Measurements from ENCODE around the gene COL23A1. TPM values are rescaled to one million over a fixed set of nuclear protein-coding genes. Genes with fewer than 3 reads are reported as not detected.

The COL23A1 gene
- total RNA-seq, 2 experiments from 2014 or later, result 0.21 to 0.22 TPM

DNA sequence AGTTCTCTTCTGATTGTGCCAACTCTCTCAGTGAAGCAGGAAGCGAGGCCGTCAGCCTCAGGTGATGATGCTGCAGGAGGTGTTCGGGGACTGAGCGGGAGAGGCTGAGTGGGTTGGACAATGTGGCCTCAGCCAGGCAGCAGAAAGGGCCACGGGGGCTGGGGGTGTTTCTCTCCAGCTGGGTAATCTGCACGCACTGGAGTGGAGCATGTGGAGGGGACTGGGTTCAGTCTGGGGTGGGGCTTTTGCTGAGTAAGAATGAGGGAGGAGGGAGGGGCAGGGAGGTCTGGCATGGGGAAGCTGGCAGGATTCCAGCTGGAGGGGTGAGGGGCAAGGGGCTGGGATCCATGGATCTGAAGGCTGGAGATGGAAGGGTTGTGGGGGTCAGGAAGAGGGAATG, 296.8 kb downstream of the COL23A1 start:
- Mint-ChIP-seq H3K9me3 (peaks cover 3% of the 10 kb centered on the region), H3K27me3 (no peaks in the 10 kb centered on the region), H3K4me1 (no peaks in the 10 kb centered on the region), H3K27ac (no peak overlapping the region), H3K36me3 (no peaks in the 10 kb centered on the region), H3K4me3 (no peak overlapping the region)
- no peak for DNase-seq

DNA sequence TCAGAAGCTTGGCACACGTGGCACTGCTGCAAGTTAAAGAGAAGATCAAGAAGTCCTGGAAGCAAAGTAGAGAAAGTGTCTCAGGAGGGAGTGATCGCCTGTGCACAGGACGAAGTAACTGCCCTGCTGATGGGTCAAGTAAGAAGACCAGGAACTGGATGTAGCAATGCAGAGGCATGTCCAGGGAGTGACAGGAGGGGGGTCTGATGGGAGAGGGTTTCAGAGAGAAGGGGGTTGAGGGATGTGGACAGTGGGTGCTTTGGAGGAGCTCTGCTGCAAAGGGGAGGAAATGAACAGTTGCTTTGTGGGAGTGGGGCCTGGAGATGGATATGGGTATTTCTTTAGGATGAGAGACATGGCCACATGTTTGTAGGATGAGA, 297.4 kb downstream of the COL23A1 start:
- H3K27me3 Mint-ChIP-seq, result no peaks in the 10 kb centered on the region
- no peak overlapping the region for H3K4me3 Mint-ChIP-seq
- H3K27ac Mint-ChIP-seq, result no peak overlapping the region
- H3K36me3 Mint-ChIP-seq, result no peaks in the 10 kb centered on the region
- peaks cover 3% of the 10 kb centered on the region for H3K9me3 Mint-ChIP-seq
- H3K4me1 Mint-ChIP-seq, result no peaks in the 10 kb centered on the region
- no peak for DNase-seq

DNA sequence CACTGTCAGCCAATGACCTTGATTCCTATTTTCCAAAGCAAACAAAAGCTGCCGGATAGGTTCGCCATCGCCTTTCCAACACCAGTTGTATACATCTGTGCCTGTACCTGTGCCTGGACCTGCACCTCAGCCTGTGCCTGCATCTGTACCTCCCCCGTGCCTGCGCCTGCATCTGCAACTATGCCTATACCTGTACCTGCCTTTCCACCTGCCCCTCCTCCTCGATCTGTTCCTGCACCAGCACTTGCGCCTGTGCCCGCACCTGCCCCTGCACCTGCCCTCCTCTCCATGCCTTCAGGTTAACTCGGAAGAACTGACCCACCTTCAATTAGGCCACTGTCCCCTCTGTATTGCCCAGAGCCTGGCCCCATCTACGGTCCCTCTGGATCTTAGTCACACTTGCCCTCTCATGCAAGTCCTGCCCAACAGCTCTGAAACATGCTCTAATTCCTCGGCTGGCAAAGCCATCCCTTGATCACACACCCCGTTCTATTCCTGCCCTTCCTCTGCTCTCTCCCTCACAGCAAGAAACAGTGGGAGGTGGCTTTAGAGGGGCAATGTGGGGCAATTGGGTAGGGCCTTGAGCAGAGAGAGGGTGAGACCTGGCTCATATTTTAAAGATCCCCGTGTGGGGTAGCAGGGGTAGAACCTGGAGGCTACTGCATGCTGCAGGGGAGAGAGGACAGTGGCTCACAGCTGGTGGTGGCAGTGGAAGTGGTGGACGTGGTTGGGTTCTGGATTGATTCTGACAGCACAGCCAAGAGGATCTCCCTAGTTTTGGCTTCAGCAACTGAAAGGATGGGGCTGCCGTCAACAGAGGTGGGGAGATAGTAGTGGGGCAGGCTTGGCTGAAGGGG, 298.0 kb downstream of the COL23A1 start:
- no peaks in the 10 kb centered on the region for H3K4me1 Mint-ChIP-seq
- no peaks in the 10 kb centered on the region for H3K27me3 Mint-ChIP-seq
- H3K36me3 Mint-ChIP-seq, result no peaks in the 10 kb centered on the region
- H3K9me3 Mint-ChIP-seq, result peaks cover 3% of the 10 kb centered on the region
- no peak for DNase-seq
- H3K4me3 Mint-ChIP-seq, result no peak overlapping the region
- H3K27ac Mint-ChIP-seq, result no peak overlapping the region

DNA sequence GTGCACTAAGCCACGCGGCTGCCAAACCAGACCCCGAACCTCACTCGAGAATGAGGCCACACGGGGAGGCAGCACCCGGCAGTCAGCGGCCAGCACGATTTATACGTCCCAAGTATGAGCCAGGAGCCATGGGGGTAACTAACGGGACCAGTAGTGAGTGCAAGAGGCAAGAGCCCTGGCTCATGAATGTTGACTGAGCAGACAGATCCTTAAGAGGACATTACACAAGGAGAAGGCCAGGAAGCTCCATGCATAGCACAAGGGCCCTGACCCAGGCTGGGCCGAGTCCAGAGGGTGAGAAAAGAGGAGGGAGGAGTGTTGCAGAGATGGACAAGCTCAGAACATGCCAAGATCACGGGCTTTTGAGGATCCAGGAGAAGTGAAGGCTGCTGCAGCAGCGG, 299.0 kb downstream of the COL23A1 start:
- Mint-ChIP-seq H3K27ac (no peak overlapping the region), H3K27me3 (no peaks in the 10 kb centered on the region), H3K4me3 (no peak overlapping the region), H3K4me1 (no peaks in the 10 kb centered on the region), H3K9me3 (peaks cover 3% of the 10 kb centered on the region), H3K36me3 (no peaks in the 10 kb centered on the region)
- DNase-seq, result no peak

DNA sequence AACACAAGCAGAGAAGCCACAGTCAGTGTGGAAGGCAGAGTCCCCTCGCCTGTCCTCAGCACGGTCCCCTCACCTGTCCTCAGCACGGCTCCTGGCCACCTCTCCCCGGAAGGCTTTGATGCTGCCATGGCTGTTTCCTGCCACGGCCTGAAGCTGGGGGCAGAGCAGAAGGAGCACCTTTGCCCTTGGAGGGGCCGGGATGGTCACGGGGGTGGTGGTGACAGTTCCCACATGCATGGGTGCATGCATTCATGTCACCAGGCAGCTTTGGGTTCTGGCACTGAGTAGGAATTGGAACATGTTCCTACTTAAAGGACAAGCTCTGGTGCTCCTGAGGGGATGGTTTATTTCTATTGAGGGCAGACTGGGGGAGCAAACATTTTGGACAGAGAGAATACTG, 299.8 kb downstream of the COL23A1 start:
- Mint-ChIP-seq H3K36me3 (no peaks in the 10 kb centered on the region), H3K4me3 (no peak overlapping the region), H3K27ac (no peak overlapping the region), H3K27me3 (no peaks in the 10 kb centered on the region), H3K4me1 (no peaks in the 10 kb centered on the region), H3K9me3 (no peaks in the 10 kb centered on the region)
- no peak for DNase-seq

DNA sequence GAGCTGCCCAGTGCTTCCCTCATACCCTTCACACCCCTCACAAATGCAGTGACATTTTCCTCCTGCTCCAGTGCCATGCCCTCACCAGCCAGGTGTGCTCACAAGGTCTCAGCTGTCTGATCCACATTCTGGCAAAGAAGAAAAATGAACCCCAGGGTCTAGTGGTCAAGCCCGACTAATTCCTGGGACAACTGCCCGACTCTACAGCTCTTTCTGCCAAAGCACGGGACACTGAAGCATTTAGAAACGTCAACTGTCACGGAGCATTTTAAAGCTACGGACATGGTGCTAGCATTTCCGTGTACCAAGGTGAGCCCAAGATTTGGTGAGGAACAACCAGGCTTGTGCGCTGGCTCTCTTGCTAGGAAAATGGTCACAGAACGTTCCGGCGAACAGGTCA, 300.8 kb downstream of the COL23A1 start:
- DNase-seq, result no peak
- no peaks in the 10 kb centered on the region for H3K4me1 Mint-ChIP-seq
- no peak overlapping the region for H3K4me3 Mint-ChIP-seq
- no peaks in the 10 kb centered on the region for H3K36me3 Mint-ChIP-seq
- no peak overlapping the region for H3K27ac Mint-ChIP-seq
- H3K27me3 Mint-ChIP-seq, result no peaks in the 10 kb centered on the region
- no peaks in the 10 kb centered on the region for H3K9me3 Mint-ChIP-seq

DNA sequence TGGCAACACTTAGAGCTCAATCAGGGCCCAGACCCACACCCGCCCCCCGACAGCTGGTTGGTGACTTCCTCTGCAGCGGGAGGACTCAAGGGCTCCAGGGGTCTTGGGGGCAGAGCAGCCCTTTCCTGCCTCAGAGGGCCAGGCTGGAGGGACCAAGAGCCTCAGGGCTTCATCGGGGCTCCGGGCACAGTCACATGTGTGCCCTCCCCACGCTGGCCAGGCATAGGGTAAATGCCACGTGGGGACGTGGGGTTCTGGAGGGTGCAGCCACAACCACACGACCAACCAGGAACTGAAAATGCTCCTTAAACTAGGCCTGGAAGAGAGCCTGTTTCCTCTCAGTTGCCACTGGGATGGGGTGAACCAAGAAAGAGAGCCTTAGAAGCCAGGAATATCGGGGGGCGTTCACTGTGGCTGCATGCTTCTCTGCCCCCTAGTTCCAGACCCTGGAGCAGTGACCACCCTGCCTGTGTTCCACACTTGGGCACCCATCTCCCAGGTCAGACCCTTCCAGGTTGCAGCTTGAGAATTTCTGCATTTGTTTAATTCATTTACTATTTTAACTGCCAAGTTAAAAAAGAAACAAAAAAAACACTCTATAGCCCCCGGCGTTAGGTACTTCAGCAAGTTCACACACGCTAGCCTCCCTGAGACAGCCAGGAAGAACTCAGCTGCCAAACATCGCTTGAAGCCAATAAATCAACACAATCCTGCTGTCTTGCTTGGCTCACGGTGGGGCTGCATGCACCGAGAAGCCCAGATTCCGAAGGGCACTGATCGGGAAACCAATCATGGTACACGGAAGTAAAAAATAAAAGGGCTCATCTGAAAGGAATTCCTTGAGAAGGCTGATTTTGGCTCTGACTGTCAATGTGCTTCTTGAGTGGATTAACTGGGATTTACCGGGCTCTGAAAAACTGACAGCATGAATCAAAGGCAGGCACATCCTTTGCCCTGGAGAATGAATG, 301.5 kb downstream of the COL23A1 start:
- Mint-ChIP-seq H3K27me3 (no peaks in the 10 kb centered on the region), H3K36me3 (no peaks in the 10 kb centered on the region), H3K4me1 (no peaks in the 10 kb centered on the region), H3K9me3 (peaks cover 4% of the 10 kb centered on the region), H3K27ac (no peak overlapping the region), H3K4me3 (no peak overlapping the region)
- DNase-seq, result no peak

DNA sequence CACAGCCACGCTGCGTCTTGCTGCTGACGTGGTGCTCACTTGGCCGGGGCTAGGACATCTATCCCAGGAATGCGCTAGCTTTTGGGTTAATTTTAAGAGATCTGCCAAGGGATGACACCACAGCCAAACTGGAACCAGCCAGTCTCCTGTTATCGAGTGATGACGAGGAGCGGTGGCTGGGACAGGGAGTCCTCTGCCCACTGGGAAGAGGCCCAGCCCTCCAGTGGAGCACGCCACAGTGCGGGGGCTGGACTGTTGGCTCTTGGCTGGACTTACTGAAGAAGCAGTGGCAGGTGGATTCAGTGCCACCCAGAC, 302.4 kb downstream of the COL23A1 start:
- Mint-ChIP-seq H3K4me1 (no peaks in the 10 kb centered on the region), H3K36me3 (no peaks in the 10 kb centered on the region), H3K4me3 (no peak overlapping the region), H3K27me3 (no peaks in the 10 kb centered on the region), H3K27ac (peak overlapping the region; percentile 12), H3K9me3 (peaks cover 10% of the 10 kb centered on the region)
- no peak for DNase-seq

DNA sequence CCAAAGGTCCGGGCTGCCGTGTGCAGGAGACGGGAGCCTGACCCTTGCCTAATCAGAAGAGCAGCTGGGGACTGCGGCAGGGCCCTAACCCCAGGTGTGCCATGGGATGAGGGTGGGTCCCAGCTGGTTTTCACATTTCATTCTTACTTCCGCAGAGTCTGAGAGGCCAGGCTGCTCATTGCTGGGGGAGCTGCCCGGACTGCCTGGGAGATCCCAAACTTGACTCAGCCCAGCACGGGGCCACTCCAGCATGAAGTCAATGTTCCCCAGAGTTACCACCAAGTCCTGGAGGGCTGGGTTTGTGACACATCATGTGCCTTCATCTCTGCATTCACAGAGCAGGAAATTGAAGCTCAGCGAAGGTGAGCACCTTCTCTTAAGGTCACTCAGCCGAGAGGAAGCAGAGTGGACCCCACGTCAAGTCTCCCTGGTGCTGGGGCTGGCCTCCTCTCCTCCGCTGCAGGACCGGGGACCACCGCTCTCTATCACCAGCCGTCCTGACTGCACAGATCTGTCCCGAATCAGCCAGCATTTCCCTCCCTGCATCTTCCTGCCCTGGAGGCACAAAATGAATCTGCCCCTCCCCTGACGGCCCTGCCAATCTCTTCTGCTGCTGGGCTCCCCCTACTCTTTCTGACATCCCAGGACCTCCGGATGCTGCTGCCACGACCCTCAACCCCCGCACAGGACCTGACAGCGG, 303.0 kb downstream of the COL23A1 start:
- no peak overlapping the region for H3K4me3 Mint-ChIP-seq
- DNase-seq, result no peak

DNA sequence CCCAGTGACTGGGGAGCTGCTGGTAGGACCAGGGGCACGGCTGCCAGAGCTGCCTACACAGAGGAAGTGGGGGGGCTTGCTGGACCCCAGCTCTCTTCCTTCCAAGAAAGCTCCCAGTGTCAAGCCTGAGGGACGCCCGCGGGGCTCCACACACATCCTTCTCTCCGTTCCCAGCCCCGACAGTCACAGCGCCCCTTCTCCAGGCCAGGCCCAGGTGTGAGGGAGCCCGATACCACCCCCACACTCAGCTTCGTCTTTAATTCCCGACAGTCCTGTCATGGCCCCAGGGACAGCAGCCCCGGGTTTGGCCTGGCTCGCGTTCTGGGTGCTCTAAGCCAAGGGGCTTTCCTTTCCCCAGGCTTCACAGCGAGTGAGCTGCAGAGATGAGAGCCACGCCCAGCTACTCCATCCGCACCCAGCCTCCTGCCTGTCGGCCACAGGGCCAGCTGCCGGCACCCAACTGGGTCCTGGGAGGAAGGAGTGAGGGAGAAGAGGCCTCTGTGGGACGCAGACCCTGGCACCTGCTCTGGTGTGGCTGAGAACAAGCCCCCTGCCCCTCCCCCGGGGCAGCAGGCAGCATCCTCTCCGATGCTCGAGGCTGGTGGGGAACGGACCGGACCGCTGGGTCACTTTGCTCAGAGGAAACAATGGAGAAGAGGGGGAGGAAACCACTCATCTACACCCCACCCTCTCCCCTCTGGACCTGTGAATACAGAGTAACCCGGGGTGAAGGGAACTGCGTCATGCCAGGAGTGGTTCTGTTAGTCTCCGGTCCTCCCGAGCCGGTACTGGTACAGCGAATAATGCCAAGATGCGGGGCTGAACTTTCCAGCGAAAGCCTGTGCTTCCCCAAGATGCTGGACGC, 303.7 kb downstream of the COL23A1 start:
- Mint-ChIP-seq H3K27me3 (no peaks in the 10 kb centered on the region), H3K4me1 (no peaks in the 10 kb centered on the region), H3K27ac (no peak overlapping the region), H3K9me3 (peaks cover 10% of the 10 kb centered on the region), H3K36me3 (no peaks in the 10 kb centered on the region), H3K4me3 (no peak overlapping the region)
- no peak for DNase-seq

More for the DNA sequence above, 303.0 kb downstream of the COL23A1 start:
- Mint-ChIP-seq H3K27ac (peak overlapping the region; percentile 12), H3K36me3 (no peaks in the 10 kb centered on the region), H3K4me1 (no peaks in the 10 kb centered on the region), H3K27me3 (no peaks in the 10 kb centered on the region), H3K9me3 (peaks cover 10% of the 10 kb centered on the region)

DNA sequence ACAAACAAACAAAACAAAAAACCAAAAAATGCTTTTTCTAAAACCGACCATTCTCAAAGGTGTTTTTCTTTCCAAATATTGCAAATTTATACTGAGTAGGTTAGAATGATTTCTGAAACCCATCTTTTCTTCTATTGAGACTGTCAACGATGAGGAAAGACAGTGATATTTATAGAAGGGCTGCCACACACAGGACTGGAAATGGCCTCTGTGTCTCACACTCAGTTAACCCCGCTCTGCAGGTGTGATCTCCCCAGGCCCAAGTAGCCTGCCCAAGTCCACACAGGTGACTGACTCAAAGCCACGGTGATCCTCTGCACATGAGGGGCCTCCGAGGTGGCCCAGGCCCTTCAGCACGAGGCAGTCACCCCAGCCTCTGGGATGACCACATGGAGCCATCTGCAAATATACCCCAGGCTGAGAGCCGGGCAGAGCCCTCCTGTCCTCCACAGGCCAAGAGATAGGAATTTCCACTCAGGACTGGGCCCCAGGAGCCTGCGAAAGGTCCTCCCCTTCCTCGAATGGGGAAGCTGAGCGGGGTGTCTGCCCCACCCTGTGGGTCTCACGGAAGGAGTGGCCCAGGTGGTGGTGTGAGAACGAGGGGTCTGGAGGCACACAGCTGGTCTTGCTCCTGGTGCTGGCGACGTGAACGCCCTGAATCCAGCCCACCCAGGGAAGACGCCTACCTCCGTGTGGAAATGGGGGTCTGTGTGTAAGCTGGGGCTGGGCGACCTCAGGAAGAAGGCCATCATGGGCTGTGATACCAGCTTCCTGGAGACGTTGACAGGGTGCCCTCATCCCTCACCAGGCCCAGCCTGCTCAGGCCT, 304.6 kb downstream of the COL23A1 start:
- no peaks in the 10 kb centered on the region for H3K36me3 Mint-ChIP-seq
- no peak overlapping the region for H3K27ac Mint-ChIP-seq
- H3K27me3 Mint-ChIP-seq, result no peaks in the 10 kb centered on the region
- DNase-seq, result no peak
- H3K4me1 Mint-ChIP-seq, result no peaks in the 10 kb centered on the region
- peaks cover 10% of the 10 kb centered on the region for H3K9me3 Mint-ChIP-seq
- no peak overlapping the region for H3K4me3 Mint-ChIP-seq

DNA sequence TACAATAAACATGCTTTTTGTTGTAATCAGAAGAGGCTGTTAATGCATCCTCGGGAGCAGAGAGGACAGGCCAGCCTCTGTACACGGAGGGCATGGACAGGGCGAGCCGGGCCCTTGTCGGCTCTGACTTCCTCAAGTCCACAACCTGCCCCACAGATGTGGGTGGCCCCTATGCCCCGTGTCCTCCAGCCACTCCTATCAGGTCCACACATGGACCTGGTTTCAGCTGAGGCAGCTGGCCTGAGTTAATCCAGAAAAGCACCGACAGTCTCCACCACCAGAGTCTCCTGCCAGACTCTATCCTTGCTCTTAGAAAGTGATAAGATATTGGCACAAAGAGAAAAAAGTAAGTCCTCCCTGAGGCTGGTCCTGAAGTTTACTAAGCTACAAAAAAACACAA, 305.2 kb downstream of the COL23A1 start:
- H3K4me1 Mint-ChIP-seq, result no peaks in the 10 kb centered on the region
- no peaks in the 10 kb centered on the region for H3K36me3 Mint-ChIP-seq
- H3K9me3 Mint-ChIP-seq, result peaks cover 10% of the 10 kb centered on the region
- H3K27ac Mint-ChIP-seq, result no peak overlapping the region
- no peaks in the 10 kb centered on the region for H3K27me3 Mint-ChIP-seq
- DNase-seq, result no peak
- no peak overlapping the region for H3K4me3 Mint-ChIP-seq

DNA sequence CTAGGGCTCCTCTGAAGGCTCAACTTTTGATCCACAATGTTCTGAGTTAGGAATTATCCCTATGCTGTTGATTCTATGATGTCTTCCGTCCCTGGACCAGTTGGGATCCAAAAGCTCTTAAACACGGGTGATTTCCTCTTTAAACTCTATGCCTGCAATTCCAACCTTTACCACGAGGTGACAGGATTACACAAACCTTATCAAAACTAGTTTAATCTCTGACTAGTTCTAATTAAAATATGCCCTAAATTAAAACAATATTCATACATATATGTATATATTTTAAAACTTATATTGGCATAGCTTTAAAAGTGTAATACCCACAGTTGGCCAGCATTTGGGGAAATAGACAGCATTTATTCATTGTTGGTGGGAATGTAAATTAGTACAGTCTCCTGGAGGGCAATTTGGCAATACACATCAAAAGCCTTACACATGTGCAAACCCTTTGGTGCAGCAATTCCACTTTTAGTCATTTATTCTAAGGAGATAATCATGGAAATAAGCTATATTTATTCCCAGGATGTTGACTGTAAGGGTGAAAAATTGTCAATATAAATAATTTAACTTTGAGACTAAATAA, 306.0 kb downstream of the COL23A1 start:
- Mint-ChIP-seq H3K36me3 (no peaks in the 10 kb centered on the region), H3K27me3 (no peaks in the 10 kb centered on the region), H3K9me3 (peaks cover 10% of the 10 kb centered on the region), H3K4me1 (peaks cover 4% of the 10 kb centered on the region), H3K27ac (no peak overlapping the region), H3K4me3 (no peak overlapping the region)
- no peak for DNase-seq

All from activated naive CD8-positive, alpha-beta T cell treated with anti-CD3 and anti-CD28 coated beads for 36 hours (primary cell).